ENCODE results near the gene UNKL.

The UNKL gene

GRCh38 chr16:1427473-1428461 is 13.3 kb upstream of the UNKL start:
- Histone ChIP-seq H3K4me3 (ENCODE audit: low read length) (no peak overlapping the region), H3K4me1 (ENCODE audit: insufficient read depth, low read length) (no peaks in the 10 kb centered on the region), H3K9ac (ENCODE audit: low read depth, low read length) (no peak overlapping the region), H3K27ac (ENCODE audit: low read length) (no peak overlapping the region), H3K27me3 (ENCODE audit: insufficient read depth, low read length) (no peaks in the 10 kb centered on the region), H3K36me3 (ENCODE audit: insufficient read depth, low read depth, low read length) (no peaks in the 10 kb centered on the region), H3K9me3 (ENCODE audit: insufficient read depth, low read depth, low read length) (no peaks in the 10 kb centered on the region)

- Histone ChIP-seq H3K27me3 (ENCODE audit: insufficient read depth, low read length) (no peaks in the 10 kb centered on the region), H3K4me1 (ENCODE audit: insufficient read depth, low read length) (no peaks in the 10 kb centered on the region), H3K27ac (ENCODE audit: low read length) (no peak overlapping the region), H3K9ac (ENCODE audit: low read depth, low read length) (no peak overlapping the region), H3K4me3 (ENCODE audit: low read length) (no peak overlapping the region), H3K9me3 (ENCODE audit: insufficient read depth, low read depth, low read length) (no peaks in the 10 kb centered on the region), H3K36me3 (ENCODE audit: insufficient read depth, low read depth, low read length) (no peaks in the 10 kb centered on the region)
Observed at GRCh38 chr16:1426734-1427471, 12.4 kb upstream of the UNKL start.

DNA sequence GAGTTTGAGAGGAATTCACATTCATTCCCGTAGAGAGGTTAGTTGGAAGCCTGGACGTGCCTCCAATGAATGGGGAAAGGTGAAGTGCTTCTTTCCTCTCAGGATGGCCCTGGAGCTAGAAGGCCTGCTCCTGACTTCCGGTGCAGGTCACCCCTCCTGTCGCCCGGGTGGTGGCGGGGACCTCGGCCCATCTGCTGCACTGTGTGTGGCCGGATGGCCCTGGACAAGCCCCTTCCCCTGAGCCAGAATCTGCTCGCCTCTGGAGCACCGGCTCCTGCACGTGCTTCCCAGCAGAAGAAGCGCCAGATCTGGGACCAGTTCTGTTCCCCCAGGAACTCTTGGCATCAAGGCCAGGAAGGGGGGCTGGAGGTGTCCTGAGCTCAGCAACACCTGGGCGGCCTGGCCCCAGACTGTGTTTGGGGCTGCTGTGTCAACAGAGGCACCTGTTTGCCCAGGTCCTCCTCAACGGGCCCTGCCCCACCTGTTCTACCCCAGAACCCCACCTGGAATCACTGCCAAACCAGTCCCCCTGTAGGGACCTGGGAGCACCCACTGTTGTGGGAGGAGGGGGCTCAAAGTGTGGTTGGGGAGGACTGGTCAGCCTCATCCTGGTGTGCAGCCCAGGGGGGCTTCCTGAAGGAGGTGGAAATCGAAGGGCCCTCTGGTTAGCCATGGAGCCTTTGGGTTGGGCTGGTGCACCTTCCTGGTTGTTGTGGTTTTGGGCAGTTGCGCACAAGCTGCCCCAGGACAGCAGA is 11.3 kb upstream of the UNKL start:
- H3K27ac ChIP-seq (ENCODE audit: low read length): no peak overlapping the region
- no peak overlapping the region for H3K9ac ChIP-seq (ENCODE audit: low read depth, low read length)
- H3K9me3 ChIP-seq (ENCODE audit: insufficient read depth, low read depth, low read length): no peaks in the 10 kb centered on the region

DNA sequence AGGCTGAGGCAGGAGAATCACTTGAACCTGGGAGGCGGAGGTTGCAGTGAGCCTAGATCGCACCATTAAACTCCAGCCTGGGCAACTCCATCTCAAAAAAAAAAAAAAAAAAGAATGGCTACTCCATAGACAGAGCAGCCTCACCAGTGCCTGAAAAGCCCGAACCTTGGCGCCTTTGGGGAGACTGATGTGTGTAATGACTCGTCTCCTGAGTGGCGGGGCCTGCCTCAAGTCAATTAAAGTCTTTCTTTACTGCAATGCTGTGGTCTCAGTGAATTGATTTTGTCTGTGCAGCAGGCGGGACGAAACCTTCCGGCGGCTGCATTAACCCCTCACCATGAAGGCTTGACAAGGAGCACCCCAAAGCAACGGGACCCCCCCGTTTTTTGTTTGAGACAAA is 9.5 kb upstream of the UNKL start:
- H3K4me3 ChIP-seq (ENCODE audit: low read length): no peak overlapping the region
- H3K9ac ChIP-seq (ENCODE audit: low read depth, low read length): no peak overlapping the region
- H3K27me3 ChIP-seq (ENCODE audit: insufficient read depth, low read length): no peaks in the 10 kb centered on the region
- H3K9me3 ChIP-seq (ENCODE audit: insufficient read depth, low read depth, low read length): no peaks in the 10 kb centered on the region
- H3K36me3 ChIP-seq (ENCODE audit: insufficient read depth, low read depth, low read length): no peaks in the 10 kb centered on the region
- H3K4me1 ChIP-seq (ENCODE audit: insufficient read depth, low read length): 0 out of 2 replicates have a peak, but pooled peaks cover 4% of the 10 kb centered on the region
- no peak overlapping the region for H3K27ac ChIP-seq (ENCODE audit: low read length)

More for the DNA sequence above, 11.3 kb upstream of the UNKL start:
- H3K27me3 ChIP-seq (ENCODE audit: insufficient read depth, low read length): no peaks in the 10 kb centered on the region
- no peak overlapping the region for H3K4me3 ChIP-seq (ENCODE audit: low read length)
- no peaks in the 10 kb centered on the region for H3K4me1 ChIP-seq (ENCODE audit: insufficient read depth, low read length)
- H3K36me3 ChIP-seq (ENCODE audit: insufficient read depth, low read depth, low read length): no peaks in the 10 kb centered on the region

- no peak overlapping the region for H3K9ac ChIP-seq (ENCODE audit: low read depth, low read length)
- H3K4me1 ChIP-seq (ENCODE audit: insufficient read depth, low read length): 0 out of 2 replicates have a peak, but pooled peaks cover 4% of the 10 kb centered on the region
- H3K27me3 ChIP-seq (ENCODE audit: insufficient read depth, low read length): no peaks in the 10 kb centered on the region
- no peak overlapping the region for H3K4me3 ChIP-seq (ENCODE audit: low read length)
- no peak overlapping the region for H3K27ac ChIP-seq (ENCODE audit: low read length)
- H3K36me3 ChIP-seq (ENCODE audit: insufficient read depth, low read depth, low read length): no peaks in the 10 kb centered on the region
- H3K9me3 ChIP-seq (ENCODE audit: insufficient read depth, low read depth, low read length): no peaks in the 10 kb centered on the region
Observed at GRCh38 chr16:1422076-1422475, 7.6 kb upstream of the UNKL start.

DNA sequence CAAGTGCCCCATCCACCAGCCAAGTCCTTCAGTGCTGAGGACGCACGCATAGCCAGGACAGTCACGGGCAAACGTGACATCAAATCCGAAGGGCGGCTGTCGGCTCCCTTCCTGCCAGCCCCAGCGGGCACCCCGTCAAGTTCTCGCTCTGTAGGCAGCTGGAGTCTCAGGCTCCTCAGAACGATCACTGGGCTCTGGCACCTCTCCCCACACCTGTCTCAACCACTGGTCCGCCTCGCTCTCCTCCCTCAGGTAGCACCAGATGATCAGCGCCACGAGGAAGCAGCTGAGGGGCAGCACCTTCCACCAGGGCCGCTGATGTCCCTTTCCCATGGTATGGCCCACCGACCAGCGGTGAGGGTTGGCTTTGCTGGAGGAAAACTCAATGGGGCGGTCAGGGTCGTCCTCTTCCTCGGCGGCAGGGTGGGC is 5.6 kb upstream of the UNKL start:
- no peaks in the 10 kb centered on the region for H3K9me3 ChIP-seq (ENCODE audit: insufficient read depth, low read depth, low read length)
- peak overlapping the region; percentile 77 for H3K27ac ChIP-seq (ENCODE audit: low read length)
- no peaks in the 10 kb centered on the region for H3K36me3 ChIP-seq (ENCODE audit: insufficient read depth, low read depth, low read length)
- H3K4me3 ChIP-seq (ENCODE audit: low read length): peak overlapping the region; percentile 99
- 0 out of 2 replicates have a peak, but pooled peaks cover 4% of the 10 kb centered on the region for H3K4me1 ChIP-seq (ENCODE audit: insufficient read depth, low read length)
- peak overlapping the region; percentile 92 for H3K9ac ChIP-seq (ENCODE audit: low read depth, low read length)
- no peaks in the 10 kb centered on the region for H3K27me3 ChIP-seq (ENCODE audit: insufficient read depth, low read length)

- no peak overlapping the region for H3K4me3 ChIP-seq (ENCODE audit: low read length)
- H3K9ac ChIP-seq (ENCODE audit: low read depth, low read length): no peak overlapping the region
- no peaks in the 10 kb centered on the region for H3K27me3 ChIP-seq (ENCODE audit: insufficient read depth, low read length)
- H3K4me1 ChIP-seq (ENCODE audit: insufficient read depth, low read length): 0 out of 2 replicates have a peak, but pooled peaks cover 4% of the 10 kb centered on the region
- H3K36me3 ChIP-seq (ENCODE audit: insufficient read depth, low read depth, low read length): no peaks in the 10 kb centered on the region
- H3K27ac ChIP-seq (ENCODE audit: low read length): no peak overlapping the region
- no peaks in the 10 kb centered on the region for H3K9me3 ChIP-seq (ENCODE audit: insufficient read depth, low read depth, low read length)
Observed at GRCh38 chr16:1416521-1416941, 2.0 kb upstream of the UNKL start.

DNA sequence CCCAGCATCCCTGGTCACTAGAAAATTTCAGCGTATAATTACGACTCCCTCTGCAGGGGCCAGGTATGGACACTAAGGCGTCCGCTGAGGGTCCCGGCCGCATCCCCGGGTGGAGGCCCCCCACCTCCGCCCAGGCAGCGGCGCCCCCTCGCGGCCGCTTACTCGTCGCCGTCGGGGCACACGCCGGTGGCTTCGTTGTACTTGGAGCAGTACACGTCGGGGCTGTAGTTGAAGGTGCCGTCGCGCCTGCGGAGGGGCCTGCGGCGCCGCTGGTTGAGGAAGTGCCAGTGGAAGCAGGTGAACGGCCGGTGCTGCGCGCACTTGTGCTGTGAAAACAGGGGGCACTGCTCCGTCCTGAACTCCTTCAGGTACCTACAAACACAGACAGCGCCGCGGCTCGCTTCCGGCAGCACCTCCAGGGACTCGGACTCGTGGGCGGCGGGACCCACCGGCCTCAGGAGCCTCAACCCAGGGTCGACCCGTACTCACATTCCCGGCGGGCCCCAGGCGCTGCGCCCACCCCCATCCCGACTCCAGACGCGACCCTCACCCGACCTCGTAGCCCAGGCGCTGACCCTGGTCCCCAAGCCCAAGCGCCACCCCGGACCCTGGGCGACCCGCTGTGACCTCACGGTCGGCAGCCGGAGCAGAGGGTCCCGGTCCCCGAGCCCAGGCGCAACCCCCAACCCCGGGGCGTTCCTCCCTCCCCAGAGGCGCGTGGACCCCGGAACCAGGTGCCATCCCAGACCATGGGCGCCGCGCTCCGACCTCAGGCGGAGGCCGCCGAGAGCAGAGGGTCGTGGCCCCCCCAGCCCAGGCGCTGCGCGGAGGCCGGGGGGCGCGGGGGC is 596 bp downstream of the UNKL start:
- no peaks in the 10 kb centered on the region for H3K9me3 ChIP-seq (ENCODE audit: insufficient read depth, low read depth, low read length)
- no peaks in the 10 kb centered on the region for H3K4me1 ChIP-seq (ENCODE audit: insufficient read depth, low read length)
- H3K27ac ChIP-seq (ENCODE audit: low read length): no peak overlapping the region
- H3K36me3 ChIP-seq (ENCODE audit: insufficient read depth, low read depth, low read length): no peaks in the 10 kb centered on the region
- H3K27me3 ChIP-seq (ENCODE audit: insufficient read depth, low read length): no peaks in the 10 kb centered on the region
- H3K9ac ChIP-seq (ENCODE audit: low read depth, low read length): peak overlapping the region; percentile 45; the same call in 1 of the 2 replicates
- peak overlapping the region; percentile 68 for H3K4me3 ChIP-seq (ENCODE audit: low read length)

- Histone ChIP-seq H3K9ac (ENCODE audit: low read depth, low read length) (no peak overlapping the region), H3K4me3 (ENCODE audit: low read length) (no peak overlapping the region)
Observed at GRCh38 chr16:1412847-1413246, 1.7 kb downstream of the UNKL start.

GRCh38 chr16:1408171-1408837 is 6.2 kb downstream of the UNKL start:
- Histone ChIP-seq H3K4me3 (ENCODE audit: low read length) (peak overlapping the region; percentile 84), H3K36me3 (ENCODE audit: insufficient read depth, low read depth, low read length) (no peaks in the 10 kb centered on the region), H3K4me1 (ENCODE audit: insufficient read depth, low read length) (no peaks in the 10 kb centered on the region), H3K27me3 (ENCODE audit: insufficient read depth, low read length) (no peaks in the 10 kb centered on the region), H3K9me3 (ENCODE audit: insufficient read depth, low read depth, low read length) (no peaks in the 10 kb centered on the region), H3K9ac (ENCODE audit: low read depth, low read length) (peak overlapping the region; percentile 61; the same call in 1 of the 2 replicates), H3K27ac (ENCODE audit: low read length) (no peak overlapping the region)

More at GRCh38 chr16:1412847-1413246, 1.7 kb downstream of the UNKL start:
- H3K9me3 ChIP-seq (ENCODE audit: insufficient read depth, low read depth, low read length): no peaks in the 10 kb centered on the region
- no peaks in the 10 kb centered on the region for H3K36me3 ChIP-seq (ENCODE audit: insufficient read depth, low read depth, low read length)
- H3K4me1 ChIP-seq (ENCODE audit: insufficient read depth, low read length): no peaks in the 10 kb centered on the region
- no peak overlapping the region for H3K27ac ChIP-seq (ENCODE audit: low read length)
- H3K27me3 ChIP-seq (ENCODE audit: insufficient read depth, low read length): no peaks in the 10 kb centered on the region

All from iPS-20b (cell line).